Measurements from ENCODE around the gene MSL2.

MSL2 gene

GRCh38 chr3:136152963-136153362 is 43.2 kb downstream of the MSL2 start:
- peaks cover 52% of the 10 kb centered on the region for H4K20me1 ChIP-seq (ENCODE audit: low read depth, low read length)
- H3K79me2 ChIP-seq (ENCODE audit: insufficient read depth, low read length) = peaks cover 96% of the 10 kb centered on the region
- peaks cover 27% of the 10 kb centered on the region for H3K36me3 ChIP-seq (ENCODE audit: low read length)
- no peaks in the 10 kb centered on the region for H3K27me3 ChIP-seq (ENCODE audit: low read length)
- H3K27ac ChIP-seq (ENCODE audit: low read depth, low read length) = no peak overlapping the region
- H3F3A ChIP-seq (ENCODE audit: insufficient read depth) = peaks cover 9% of the 10 kb centered on the region; the same call in 1 of the 2 replicates
- H3K9me2 ChIP-seq (replicated peaks; ENCODE audit: insufficient read depth, low read length) = no peaks in the 10 kb centered on the region
- no peak overlapping the region for H2AFZ ChIP-seq (ENCODE audit: low read depth, low read length, severe bottlenecking)
- H3K4me2 ChIP-seq (ENCODE audit: low read depth, low read length, poor library complexity, severe bottlenecking) = no peak overlapping the region
- no peaks in the 10 kb centered on the region for H3K9me3 ChIP-seq (ENCODE audit: insufficient read depth, low read length)
- H3K9ac ChIP-seq (ENCODE audit: low read length) = no peak overlapping the region
- H3K4me3 ChIP-seq (ENCODE audit: insufficient read depth, low read length, poor library complexity, severe bottlenecking) = no peak overlapping the region
- TF ChIP-seq CTCF (IDR thresholded peaks at IDR 0.05; ENCODE audit: insufficient read depth, low read length, poor library complexity, severe bottlenecking) (no peak), EZH2phosphoT487 (conservative IDR thresholded peaks at IDR 0.05; ENCODE audit: low read length) (no peak)

- TF ChIP-seq EZH2phosphoT487 (conservative IDR thresholded peaks at IDR 0.05; ENCODE audit: low read length) (no peak), CTCF (IDR thresholded peaks at IDR 0.05; ENCODE audit: insufficient read depth, low read length, poor library complexity, severe bottlenecking) (no peak)
These were observed 43.8 kb downstream of the MSL2 start for GRCh38 chr3:136152176-136152843.

GRCh38 chr3:136151219-136151618 is 44.9 kb downstream of the MSL2 start:
- TF ChIP-seq EZH2phosphoT487 (conservative IDR thresholded peaks at IDR 0.05; ENCODE audit: low read length) = no peak
- no peak for TF ChIP-seq CTCF (IDR thresholded peaks at IDR 0.05; ENCODE audit: insufficient read depth, low read length, poor library complexity, severe bottlenecking)
- Histone ChIP-seq H3K27ac (ENCODE audit: low read depth, low read length) (no peak overlapping the region), H3F3A (ENCODE audit: insufficient read depth) (peaks cover 6% of the 10 kb centered on the region; the same call in 1 of the 2 replicates), H3K9me2 (replicated peaks; ENCODE audit: insufficient read depth, low read length) (no peaks in the 10 kb centered on the region), H3K36me3 (ENCODE audit: low read length) (peaks cover 27% of the 10 kb centered on the region), H3K27me3 (ENCODE audit: low read length) (no peaks in the 10 kb centered on the region), H3K79me2 (ENCODE audit: insufficient read depth, low read length) (peaks cover 82% of the 10 kb centered on the region), H3K4me3 (ENCODE audit: insufficient read depth, low read length, poor library complexity, severe bottlenecking) (no peak overlapping the region), H3K4me2 (ENCODE audit: low read depth, low read length, poor library complexity, severe bottlenecking) (no peak overlapping the region), H2AFZ (ENCODE audit: low read depth, low read length, severe bottlenecking) (no peak overlapping the region), H4K20me1 (ENCODE audit: low read depth, low read length) (peaks cover 42% of the 10 kb centered on the region), H3K9ac (ENCODE audit: low read length) (no peak overlapping the region), H3K9me3 (ENCODE audit: insufficient read depth, low read length) (no peaks in the 10 kb centered on the region)

More at GRCh38 chr3:136152176-136152843, 43.8 kb downstream of the MSL2 start:
- Histone ChIP-seq H3K9me3 (ENCODE audit: insufficient read depth, low read length) (no peaks in the 10 kb centered on the region), H3K36me3 (ENCODE audit: low read length) (peaks cover 27% of the 10 kb centered on the region), H3K4me3 (ENCODE audit: insufficient read depth, low read length, poor library complexity, severe bottlenecking) (no peak overlapping the region), H4K20me1 (ENCODE audit: low read depth, low read length) (peaks cover 47% of the 10 kb centered on the region), H3K9me2 (replicated peaks; ENCODE audit: insufficient read depth, low read length) (no peaks in the 10 kb centered on the region), H3K4me2 (ENCODE audit: low read depth, low read length, poor library complexity, severe bottlenecking) (no peak overlapping the region), H3K27me3 (ENCODE audit: low read length) (no peaks in the 10 kb centered on the region), H2AFZ (ENCODE audit: low read depth, low read length, severe bottlenecking) (no peak overlapping the region), H3F3A (ENCODE audit: insufficient read depth) (peaks cover 6% of the 10 kb centered on the region; the same call in 1 of the 2 replicates), H3K79me2 (ENCODE audit: insufficient read depth, low read length) (peaks cover 89% of the 10 kb centered on the region), H3K9ac (ENCODE audit: low read length) (no peak overlapping the region), H3K27ac (ENCODE audit: low read depth, low read length) (no peak overlapping the region)
